GM19025 (cell line): ENCODE measurements around the gene KCNG4.

Experiments
- ATAC-seq: cut with Tn5 transposase; IDR thresholded peaks from one replicate; pipeline ENCODE4 v1.9.1; 2021; ENCODE audit warnings: mild to moderate bottlenecking, low read depth, moderate library complexity; ENCODE audit not compliant: unreplicated experiment

The KCNG4 gene

GRCh38 chr16:84186685-84187437 lies 53.0 kb downstream of the KCNG4 start, which contains the start of gene TAF1C:
Gene TAF1C, minus strand, starts transcription at chr16:84187057. Its CDS starts 2,069 bp downstream, at chr16:84184988.
- peak; percentile 96 for ATAC-seq

GRCh38 chr16:84184775-84185174 lies 55.0 kb downstream of the KCNG4 start:
- ATAC-seq: no peak

GRCh38 chr16:84183911-84184591 lies 55.8 kb downstream of the KCNG4 start:
- ATAC-seq: no peak

GRCh38 chr16:84183572-84183875 lies 56.3 kb downstream of the KCNG4 start:
- no peak for ATAC-seq

- no peak for ATAC-seq
Measured at GRCh38 chr16:84182680-84183571, 56.9 kb downstream of the KCNG4 start.

- no peak for ATAC-seq
Measured at GRCh38 chr16:84182104-84182503, 57.7 kb downstream of the KCNG4 start.

GRCh38 chr16:84181144-84181915 lies 58.5 kb downstream of the KCNG4 start:
- ATAC-seq: no peak

- ATAC-seq: no peak
Measured at GRCh38 chr16:84180519-84181140, 59.2 kb downstream of the KCNG4 start.

GRCh38 chr16:84179612-84180320 lies 60.0 kb downstream of the KCNG4 start:
- no peak for ATAC-seq

GRCh38 chr16:84178892-84179611 lies 60.8 kb downstream of the KCNG4 start:
- ATAC-seq: no peak

GRCh38 chr16:84178146-84178765 lies 61.6 kb downstream of the KCNG4 start:
- no peak for ATAC-seq

GRCh38 chr16:84177741-84178073 lies 62.1 kb downstream of the KCNG4 start:
- no peak for ATAC-seq

GRCh38 chr16:84176192-84177053 lies 63.4 kb downstream of the KCNG4 start:
- no peak for ATAC-seq

GRCh38 chr16:84175350-84176081 lies 64.3 kb downstream of the KCNG4 start:
- peak; percentile 87 for ATAC-seq

- ATAC-seq: no peak
Measured at GRCh38 chr16:84174396-84174795, 65.4 kb downstream of the KCNG4 start.

- no peak for ATAC-seq
Measured at GRCh38 chr16:84169765-84170310, 70.0 kb downstream of the KCNG4 start.
